Activated CD8-positive, alpha-beta memory T cell treated with anti-CD3 and anti-CD28 coated beads, Interleukin-2, amount 50 U/mL, for 4 hours (primary cell): ENCODE data around the gene NPAT.
"Not testable (repeated sequence)": the region's sequence is repeated elsewhere in the genome, so short reads cannot be mapped to it uniquely, and the experiment has no call there.

Experiments
- DNase-seq: peaks from one replicate; pipeline ENCODE4 v3.0.0-alpha.2; 2020

Gene NPAT

GRCh38 chr11:108218912-108219783, 3.3 kb downstream of the NPAT start:
- DNase-seq: no peak

GRCh38 chr11:108218455-108218854, 4.0 kb downstream of the NPAT start:
- no peak for DNase-seq

GRCh38 chr11:108216988-108217387, 5.5 kb downstream of the NPAT start:
- DNase-seq: peak; percentile 36

DNA sequence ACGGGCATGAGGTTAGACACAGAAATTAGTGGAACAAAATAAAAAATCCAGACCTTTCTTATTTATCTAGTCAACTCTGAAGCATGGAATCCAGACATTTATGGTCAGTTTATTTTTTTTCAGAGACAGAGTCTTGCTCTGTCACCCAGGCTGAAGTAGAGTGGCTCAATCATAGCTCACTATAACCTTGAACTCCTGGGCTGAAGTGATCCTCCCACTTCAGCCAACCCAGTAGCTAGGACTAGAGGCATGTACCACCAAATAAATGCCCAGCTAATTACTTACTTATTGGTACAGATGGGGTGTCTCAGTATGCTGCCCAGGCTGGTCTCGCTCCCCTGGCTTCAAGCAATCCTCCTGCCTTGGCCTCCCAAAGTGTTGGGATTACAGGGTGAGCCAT, 8.7 kb downstream of the NPAT start:
- no peak for DNase-seq

- no peak for DNase-seq
Measured at GRCh38 chr11:108210441-108210840, 12.0 kb downstream of the NPAT start.

- DNase-seq: no peak
Measured at GRCh38 chr11:108207683-108208060, 14.8 kb downstream of the NPAT start.

- no peak for DNase-seq
Measured at GRCh38 chr11:108206969-108207682, 15.3 kb downstream of the NPAT start.

DNA sequence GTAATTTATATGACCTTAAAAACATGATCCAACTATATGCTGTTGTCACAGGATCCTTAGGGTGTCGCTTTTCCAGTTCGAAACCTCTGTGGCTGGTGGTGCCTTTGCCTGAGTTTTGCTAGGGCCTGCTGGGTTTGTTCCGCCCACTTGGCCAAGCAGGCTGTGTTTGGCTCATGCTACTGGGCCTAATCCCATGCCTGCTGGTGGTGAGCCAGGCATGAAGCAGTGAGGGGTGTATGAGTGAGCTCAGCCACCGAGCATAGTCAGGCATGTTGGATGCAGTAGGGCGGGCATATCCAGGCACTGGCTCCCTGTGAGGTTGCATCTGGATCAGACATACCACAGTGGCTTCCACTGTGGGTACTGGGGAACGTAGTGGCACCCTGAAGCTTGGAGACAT, 16.3 kb downstream of the NPAT start:
- no peak for DNase-seq

DNA sequence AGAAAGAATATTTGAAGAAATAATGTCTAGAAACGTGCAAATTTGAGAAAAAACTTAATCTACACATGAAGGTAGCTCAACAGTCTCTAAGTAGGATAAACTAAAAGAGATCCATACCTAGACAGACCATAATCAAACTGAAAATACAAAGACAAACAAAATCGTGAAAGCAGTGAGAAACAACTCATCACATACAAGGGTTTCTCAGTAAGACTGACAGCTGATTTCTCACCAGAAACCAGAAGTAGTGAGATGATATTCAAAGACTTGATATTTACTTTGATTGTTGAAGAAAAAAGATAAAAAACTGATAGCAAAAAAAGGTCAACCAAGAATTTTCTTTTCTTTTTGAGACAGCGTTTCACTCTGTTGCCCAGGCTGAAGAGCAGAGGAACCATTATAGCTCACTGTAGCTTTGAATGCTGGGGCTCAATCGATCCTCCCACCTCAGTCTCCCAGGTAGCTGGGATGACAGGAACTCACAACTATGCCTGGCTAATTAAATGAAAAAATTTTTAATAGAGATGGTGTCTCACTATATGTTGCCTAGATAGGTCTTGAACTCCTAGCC, 17.4 kb downstream of the NPAT start:
- no peak for DNase-seq

- no peak for DNase-seq
Measured at GRCh38 chr11:108204376-108204775, 18.1 kb downstream of the NPAT start.

DNA sequence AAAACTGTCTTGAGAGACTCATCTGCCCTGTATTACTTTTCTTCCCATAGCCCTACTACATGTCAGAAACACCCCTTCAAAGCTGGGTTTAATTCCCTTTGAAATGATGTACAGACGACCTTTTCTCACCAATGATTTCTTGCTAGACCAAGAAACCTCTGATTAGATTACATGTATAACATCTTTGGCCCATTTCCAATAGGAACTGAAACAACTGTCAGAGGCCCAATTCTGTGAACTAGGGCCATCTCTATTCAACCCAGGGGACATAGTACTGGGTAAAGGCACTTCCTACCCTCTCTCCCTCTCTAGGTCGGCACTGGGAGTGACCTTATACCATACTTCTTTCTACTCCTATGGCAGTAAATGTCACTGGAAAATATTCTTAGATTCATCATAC, 19.4 kb downstream of the NPAT start:
- DNase-seq: no peak

GRCh38 chr11:108199446-108200321, 22.8 kb downstream of the NPAT start:
- DNase-seq: peak; percentile 43

- no peak for DNase-seq
Measured at GRCh38 chr11:108198833-108199232, 23.6 kb downstream of the NPAT start.

GRCh38 chr11:108197351-108197750, 25.1 kb downstream of the NPAT start:
- DNase-seq: no peak

- no peak for DNase-seq
Measured at GRCh38 chr11:108196901-108197300, 25.5 kb downstream of the NPAT start.

GRCh38 chr11:108193725-108194124, 28.7 kb downstream of the NPAT start:
- DNase-seq: no peak

- DNase-seq: no peak
Measured at GRCh38 chr11:108177570-108177969, 44.9 kb downstream of the NPAT start.

DNA sequence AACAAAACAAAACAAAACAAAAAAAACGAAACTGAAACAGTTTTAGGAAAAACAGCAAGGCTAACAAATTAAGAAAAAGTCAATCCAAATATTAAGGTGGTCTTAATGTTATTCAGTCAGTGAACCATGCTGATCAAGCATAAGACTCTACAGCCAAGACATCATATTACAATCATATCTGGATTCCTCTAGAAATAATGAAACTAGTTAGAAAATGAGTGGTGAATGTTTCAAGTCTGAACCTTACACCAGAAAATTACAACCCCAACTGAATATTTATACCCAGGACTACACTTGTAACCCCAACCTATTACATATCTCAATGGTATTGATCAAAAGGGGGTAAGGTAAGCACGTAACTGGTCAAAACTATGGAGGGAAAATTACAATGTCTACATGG, 52.3 kb downstream of the NPAT start:
- no peak for DNase-seq

DNA sequence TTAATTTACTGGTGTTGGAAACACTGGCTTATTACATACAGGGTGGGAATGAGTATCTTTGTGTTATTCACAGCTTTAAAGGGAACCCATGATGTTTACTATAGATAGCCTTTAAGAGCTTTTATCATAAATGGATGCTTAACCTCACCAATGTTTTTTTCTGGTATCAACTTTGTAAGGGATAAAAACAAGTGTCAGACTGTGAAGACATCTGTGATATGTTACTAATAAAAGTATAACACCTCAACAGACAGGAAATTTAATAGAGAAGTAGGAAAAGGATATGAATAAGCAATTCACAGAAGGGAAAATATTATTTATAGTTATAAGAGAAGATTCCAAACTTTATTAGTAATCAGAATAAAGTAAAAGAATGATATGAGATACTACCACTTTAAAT, 54.8 kb downstream of the NPAT start:
- DNase-seq: no peak

DNA sequence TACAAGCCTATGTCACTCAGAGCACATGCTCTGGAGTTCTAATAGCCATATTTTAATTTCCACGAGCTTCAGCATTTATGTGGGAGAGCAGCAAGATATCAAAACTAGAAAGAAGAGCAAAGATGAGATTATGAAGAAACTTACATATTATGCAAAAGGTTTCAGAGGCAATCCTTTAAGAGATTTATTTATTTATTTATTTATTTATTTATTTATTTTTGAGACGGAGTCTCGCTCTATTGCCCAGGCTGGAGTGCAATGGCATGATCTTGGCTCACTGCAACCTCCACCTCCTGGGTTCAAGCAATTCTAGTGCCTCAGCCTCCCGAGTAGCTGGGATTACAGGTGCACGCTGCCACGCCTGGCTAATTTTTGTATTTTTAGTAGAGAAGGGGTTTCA, 59.6 kb downstream of the NPAT start:
- DNase-seq: not testable (repeated sequence)

- no peak for DNase-seq
Measured at GRCh38 chr11:108160970-108161566, 61.4 kb downstream of the NPAT start.

DNA sequence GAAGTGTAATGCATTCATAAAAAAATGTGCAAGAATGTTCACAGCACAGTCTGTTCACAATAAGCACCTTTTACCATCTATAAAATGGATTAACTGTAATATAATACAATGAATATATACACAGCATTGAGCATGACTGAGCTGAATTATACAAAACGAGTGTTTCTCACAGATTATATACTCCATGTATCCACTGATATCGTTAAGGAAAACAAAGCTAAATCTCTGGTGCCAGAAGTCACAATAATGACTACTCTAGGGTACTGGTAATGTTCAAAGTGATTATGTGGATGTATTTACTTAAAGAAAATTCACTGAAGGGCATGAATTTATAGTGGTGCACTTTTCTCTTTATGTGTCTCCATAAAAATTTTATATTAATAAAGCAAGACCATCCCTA, 67.8 kb downstream of the NPAT start:
- no peak for DNase-seq

DNA sequence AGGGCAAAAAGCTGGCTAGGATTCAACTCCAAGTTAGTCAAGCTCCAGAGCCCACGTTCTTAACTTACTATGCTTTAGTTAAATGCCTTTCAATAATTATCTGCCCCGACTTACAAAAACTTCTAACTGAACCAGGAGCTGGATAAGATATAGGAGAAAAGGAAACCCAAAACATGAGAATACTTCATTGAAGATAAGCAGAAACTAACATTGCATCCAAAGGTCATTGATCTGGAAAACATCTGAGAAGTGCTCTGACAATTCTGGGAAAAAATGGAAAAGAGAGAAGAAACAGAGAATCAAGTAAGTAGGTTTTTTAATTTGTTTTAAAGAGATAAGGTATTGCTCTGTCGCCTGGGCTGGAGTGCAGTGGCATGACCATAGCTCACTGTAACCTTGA, 73.9 kb downstream of the NPAT start:
- no peak for DNase-seq
